Effector memory CD4-positive, alpha-beta T cell (primary cell): ENCODE data around the gene ARAF.

Experiments used
- DNase-seq, 3 donors: peaks; one replicate each; pipeline ENCODE4 v3.0.0-alpha.2; 2020
- H3K27ac ChIP-seq: 2 replicates; pipeline ENCODE4 v1.7.0; 2013; ENCODE audit warnings: mild to moderate bottlenecking, low read length, moderate library complexity; ENCODE audit not compliant: insufficient read depth, poor library complexity, severe bottlenecking
- H3K27me3 ChIP-seq: replicated peaks from 2 replicates; pipeline ENCODE4 v1.7.0; 2013; ENCODE audit warnings: mild to moderate bottlenecking, low read length; ENCODE audit not compliant: insufficient read depth, control insufficient read depth, poor library complexity, severe bottlenecking
- H3K36me3 ChIP-seq: 2 replicates; pipeline ENCODE4 v1.7.0; 2013; ENCODE audit warnings: mild to moderate bottlenecking, low read length, moderate library complexity; ENCODE audit not compliant: control insufficient read depth, insufficient read depth
- H3K4me1 ChIP-seq: 2 replicates; pipeline ENCODE4 v1.7.0; 2013; ENCODE audit warnings: low read length, mild to moderate bottlenecking; ENCODE audit not compliant: control insufficient read depth, insufficient read depth, poor library complexity, severe bottlenecking
- H3K4me3 ChIP-seq: 2 replicates; pipeline ENCODE4 v1.7.0; 2013; ENCODE audit warnings: low read length, low read depth, mild to moderate bottlenecking; ENCODE audit not compliant: insufficient read depth, poor library complexity, severe bottlenecking
- H3K9me3 ChIP-seq: 2 replicates; pipeline ENCODE4 v1.7.0; 2013; ENCODE audit warnings: mild to moderate bottlenecking, low read length, moderate library complexity; ENCODE audit not compliant: control insufficient read depth

Gene ARAF

GRCh38 chrX:47574076-47574546, 13.1 kb downstream of the ARAF start:
- no peak overlapping the region for H3K4me3 ChIP-seq
- DNase-seq, result no peak
- no peaks in the 10 kb centered on the region for H3K27me3 ChIP-seq
- no peak overlapping the region for H3K27ac ChIP-seq
- H3K4me1 ChIP-seq, result no peaks in the 10 kb centered on the region
- no peaks in the 10 kb centered on the region for H3K9me3 ChIP-seq
- peaks cover 19% of the 10 kb centered on the region for H3K36me3 ChIP-seq

- H3K4me1 ChIP-seq, result no peaks in the 10 kb centered on the region
- peaks cover 14% of the 10 kb centered on the region for H3K36me3 ChIP-seq
- no peak for DNase-seq
- H3K4me3 ChIP-seq, result no peak overlapping the region
- H3K9me3 ChIP-seq, result no peaks in the 10 kb centered on the region
- H3K27ac ChIP-seq, result no peak overlapping the region
- no peaks in the 10 kb centered on the region for H3K27me3 ChIP-seq
Measured at GRCh38 chrX:47574547-47575301, 13.7 kb downstream of the ARAF start.

- Histone ChIP-seq H3K9me3 (no peaks in the 10 kb centered on the region), H3K36me3 (peaks cover 2% of the 10 kb centered on the region), H3K4me3 (no peak overlapping the region), H3K27me3 (no peaks in the 10 kb centered on the region), H3K27ac (no peak overlapping the region), H3K4me1 (no peaks in the 10 kb centered on the region)
- no peak for DNase-seq
Measured at GRCh38 chrX:47576021-47576898, 15.3 kb downstream of the ARAF start.

GRCh38 chrX:47577424-47577823, 16.4 kb downstream of the ARAF start:
- Histone ChIP-seq H3K27me3 (no peaks in the 10 kb centered on the region), H3K4me1 (peaks cover 4% of the 10 kb centered on the region), H3K36me3 (no peaks in the 10 kb centered on the region), H3K9me3 (no peaks in the 10 kb centered on the region), H3K4me3 (no peak overlapping the region), H3K27ac (no peak overlapping the region)
- DNase-seq, result no peak

- Histone ChIP-seq H3K4me3 (no peak overlapping the region), H3K36me3 (no peaks in the 10 kb centered on the region), H3K4me1 (peaks cover 4% of the 10 kb centered on the region)
Measured at GRCh38 chrX:47577901-47578300, 16.9 kb downstream of the ARAF start.

GRCh38 chrX:47578692-47579091, 17.7 kb downstream of the ARAF start:
- Histone ChIP-seq H3K9me3 (no peaks in the 10 kb centered on the region), H3K27ac (no peak overlapping the region)

More at GRCh38 chrX:47577901-47578300, 16.9 kb downstream of the ARAF start:
- Histone ChIP-seq H3K27ac (no peak overlapping the region), H3K27me3 (no peaks in the 10 kb centered on the region), H3K9me3 (no peaks in the 10 kb centered on the region)
- no peak for DNase-seq

GRCh38 chrX:47579537-47579936, 18.5 kb downstream of the ARAF start:
- no peaks in the 10 kb centered on the region for H3K9me3 ChIP-seq
- H3K27me3 ChIP-seq, result no peaks in the 10 kb centered on the region
- no peak overlapping the region for H3K4me3 ChIP-seq
- no peaks in the 10 kb centered on the region for H3K36me3 ChIP-seq
- no peak for DNase-seq
- no peak overlapping the region for H3K27ac ChIP-seq
- H3K4me1 ChIP-seq, result peaks cover 4% of the 10 kb centered on the region

More at GRCh38 chrX:47578692-47579091, 17.7 kb downstream of the ARAF start:
- peaks cover 4% of the 10 kb centered on the region for H3K4me1 ChIP-seq
- H3K36me3 ChIP-seq, result no peaks in the 10 kb centered on the region
- no peak overlapping the region for H3K4me3 ChIP-seq
- no peak for DNase-seq
- no peaks in the 10 kb centered on the region for H3K27me3 ChIP-seq

GRCh38 chrX:47581731-47582647, 21.0 kb downstream of the ARAF start, which contains the start of gene TIMP1:
Gene TIMP1 (plus strand): TSS chrX:47582436. CDS start chrX:47583416, 980 bp downstream.
- Histone ChIP-seq H3K36me3 (no peaks in the 10 kb centered on the region), H3K27me3 (no peaks in the 10 kb centered on the region), H3K9me3 (no peaks in the 10 kb centered on the region), H3K4me1 (peaks cover 4% of the 10 kb centered on the region), H3K4me3 (peak within 1 kb of the TSS; percentile 23), H3K27ac (peak within 1 kb of the TSS; percentile 73)
- peak; percentile 68 to 72 (median 70) for DNase-seq

GRCh38 chrX:47583240-47583861, 22.3 kb downstream of the ARAF start:
- H3K9me3 ChIP-seq, result no peaks in the 10 kb centered on the region
- no peak for DNase-seq
- no peaks in the 10 kb centered on the region for H3K36me3 ChIP-seq
- no peaks in the 10 kb centered on the region for H3K27me3 ChIP-seq
- H3K4me1 ChIP-seq, result peaks cover 4% of the 10 kb centered on the region
- H3K4me3 ChIP-seq, result no peak overlapping the region
- peak overlapping the region; percentile 73 for H3K27ac ChIP-seq
